ENCODE measurements around the gene KRTAP9-2. TPM values are rescaled to one million over a fixed set of nuclear protein-coding genes. Genes with fewer than 3 reads are reported as not detected.
"Not testable (repeated sequence)": the region's sequence is repeated elsewhere in the genome, so short reads cannot be mapped to it uniquely, and the experiment has no call there.

KRTAP9-2 gene
- total RNA-seq, 1 experiment from 2014 or later: not detected

DNA sequence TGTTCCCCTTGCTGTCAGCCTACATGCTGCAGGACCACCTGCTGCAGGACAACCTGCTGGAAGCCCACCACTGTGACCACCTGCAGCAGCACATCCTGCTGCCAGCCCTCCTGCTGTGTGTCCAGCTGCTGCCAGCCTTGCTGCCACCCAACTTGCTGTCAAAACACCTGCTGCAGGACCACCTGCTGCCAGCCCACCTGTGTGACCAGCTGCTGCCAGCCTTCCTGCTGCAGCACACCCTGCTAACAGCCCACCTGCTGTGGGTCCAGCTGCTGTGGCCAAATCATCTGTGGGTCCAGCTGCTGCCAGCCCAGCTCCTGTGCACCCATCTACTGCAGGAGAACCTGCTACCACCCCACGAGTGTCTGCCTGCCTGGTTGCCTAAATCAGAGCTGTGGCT is 44.9 kb downstream of the KRTAP9-2 start:
- in situ Hi-C loops (cut with HindIII; ENCODE audit: low pct_unique_long_range_greater_than_20kb, low sequenced_read_pairs); DNase-seq (ENCODE audit: low read depth, low spot score): not testable (repeated sequence)

DNA sequence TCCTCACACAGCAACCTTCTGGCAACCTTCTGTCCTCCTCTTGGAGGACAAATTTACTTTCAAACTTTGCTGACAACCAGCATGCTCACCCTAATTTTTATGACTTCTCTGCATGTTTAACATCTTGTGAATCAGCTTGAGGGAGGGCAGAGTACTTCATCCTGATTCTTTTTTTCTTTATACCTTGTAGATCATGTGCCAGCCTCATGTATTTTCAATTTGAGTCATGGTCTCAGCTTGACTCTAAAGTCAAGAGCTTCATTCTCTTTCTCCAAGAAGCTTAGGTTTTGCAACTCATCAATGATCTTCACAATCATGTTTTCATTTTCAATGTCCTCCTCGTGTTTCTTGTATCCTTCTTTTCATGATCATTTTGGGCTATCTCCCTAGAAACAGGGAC is 45.4 kb downstream of the KRTAP9-2 start:
- in situ Hi-C loops (cut with HindIII; ENCODE audit: low pct_unique_long_range_greater_than_20kb, low sequenced_read_pairs): no loop called here
- no peak for DNase-seq (ENCODE audit: low read depth, low spot score)

DNA sequence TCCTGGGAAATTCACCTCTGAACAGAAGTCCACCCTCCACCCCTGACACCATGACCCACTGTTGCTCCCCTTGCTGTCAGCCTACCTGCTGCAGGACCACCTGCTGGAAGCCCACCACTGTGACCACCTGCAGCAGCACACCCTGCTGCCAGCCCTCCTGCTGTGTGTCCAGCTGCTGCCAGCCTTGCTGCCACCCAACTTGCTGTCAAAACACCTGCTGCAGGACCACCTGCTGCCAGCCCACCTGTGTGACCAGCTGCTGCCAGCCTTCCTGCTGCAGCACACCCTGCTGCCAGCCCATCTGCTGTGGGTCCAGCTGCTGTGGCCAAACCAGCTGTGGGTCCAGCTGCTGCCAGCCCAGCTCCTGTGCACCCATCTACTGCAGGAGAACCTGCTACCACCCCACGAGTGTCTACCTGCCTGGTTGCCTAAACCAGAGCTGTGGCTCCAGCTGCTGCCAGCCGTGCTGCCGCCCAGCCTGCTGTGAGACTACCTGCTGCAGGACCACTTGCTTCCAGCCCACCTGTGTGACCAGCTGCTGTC is 49.3 kb downstream of the KRTAP9-2 start, which contains the start of gene KRTAP9-7:
KRTAP9-7 (plus strand) TSS at position 51 of the 543 bp plus-strand sequence; CDS start at position 51, 0 bp downstream.
- DNase-seq (ENCODE audit: low read depth, low spot score); in situ Hi-C loops (cut with HindIII; ENCODE audit: low pct_unique_long_range_greater_than_20kb, low sequenced_read_pairs): not testable (repeated sequence)

Small RNAs within 50 kb of the gene (small RNA-seq; reads per million reads assigned to genes)
- 0 reads per million in 2 experiments for gene KRTAP4-17P

Other genes starting within 250 kb of the KRTAP9-2 start
- gene KRT40, start 242.3 kb upstream of the KRTAP9-2 start, total RNA-seq (2014; rRNA removed; shearing (Covaris generic)): not detected in 2 replicates
- not detected in 2 replicates for gene KRTAP3-3, start 232.5 kb upstream of the KRTAP9-2 start, total RNA-seq (2014; rRNA removed; shearing (Covaris generic))
- gene KRTAP3-2, start 226.7 kb upstream of the KRTAP9-2 start, total RNA-seq (2014; rRNA removed; shearing (Covaris generic)): not detected in 2 replicates
- gene KRTAP3-1, start 217.5 kb upstream of the KRTAP9-2 start, total RNA-seq (2014; rRNA removed; shearing (Covaris generic)): not detected in 2 replicates
- gene KRTAP1-5, start 199.4 kb upstream of the KRTAP9-2 start, total RNA-seq (2014; rRNA removed; shearing (Covaris generic)): not detected in 2 replicates
- gene KRTAP1-4, start 196.5 kb upstream of the KRTAP9-2 start, total RNA-seq (2014; rRNA removed; shearing (Covaris generic)): not detected in 2 replicates
- gene KRTAP1-3, start 191.8 kb upstream of the KRTAP9-2 start, total RNA-seq (2014; rRNA removed; shearing (Covaris generic)): not detected in 2 replicates
- not detected in 2 replicates for gene KRTAP1-1, start 185.2 kb upstream of the KRTAP9-2 start, total RNA-seq (2014; rRNA removed; shearing (Covaris generic))
- not detected in 2 replicates for gene KRTAP2-1, start 179.3 kb upstream of the KRTAP9-2 start, total RNA-seq (2014; rRNA removed; shearing (Covaris generic))
- not detected in 2 replicates for gene KRTAP2-2, start 171.4 kb upstream of the KRTAP9-2 start, total RNA-seq (2014; rRNA removed; shearing (Covaris generic))
- gene KRTAP2-3, start 166.5 kb upstream of the KRTAP9-2 start, total RNA-seq (2014; rRNA removed; shearing (Covaris generic)): not detected in 2 replicates
- gene KRTAP2-4, start 160.8 kb upstream of the KRTAP9-2 start, total RNA-seq (2014; rRNA removed; shearing (Covaris generic)): not detected in 2 replicates
- not detected in 2 replicates for gene KRTAP4-7, start 142.5 kb upstream of the KRTAP9-2 start, total RNA-seq (2014; rRNA removed; shearing (Covaris generic))
- not detected in 2 replicates for gene KRTAP4-8, start 128.5 kb upstream of the KRTAP9-2 start, total RNA-seq (2014; rRNA removed; shearing (Covaris generic))
- not detected in 2 replicates for gene KRTAP4-16, start 124.4 kb upstream of the KRTAP9-2 start, total RNA-seq (2014; rRNA removed; shearing (Covaris generic))
- not detected in 2 replicates for gene KRTAP4-9, start 121.3 kb upstream of the KRTAP9-2 start, total RNA-seq (2014; rRNA removed; shearing (Covaris generic))
- gene KRTAP4-11, start 108.3 kb upstream of the KRTAP9-2 start, total RNA-seq (2014; rRNA removed; shearing (Covaris generic)): not detected in 2 replicates
- gene KRTAP4-12, start 102.5 kb upstream of the KRTAP9-2 start, total RNA-seq (2014; rRNA removed; shearing (Covaris generic)): not detected in 2 replicates
- gene KRTAP4-6, start 86.1 kb upstream of the KRTAP9-2 start, total RNA-seq (2014; rRNA removed; shearing (Covaris generic)): not detected in 2 replicates
- gene KRTAP4-5, start 76.8 kb upstream of the KRTAP9-2 start, total RNA-seq (2014; rRNA removed; shearing (Covaris generic)): not detected in 2 replicates
- not detected in 2 replicates for gene KRTAP4-4, start 65.9 kb upstream of the KRTAP9-2 start, total RNA-seq (2014; rRNA removed; shearing (Covaris generic))
- not detected in 2 replicates for gene KRTAP4-3, start 58.4 kb upstream of the KRTAP9-2 start, total RNA-seq (2014; rRNA removed; shearing (Covaris generic))
- not detected in 2 replicates for gene KRTAP4-2, start 48.4 kb upstream of the KRTAP9-2 start, total RNA-seq (2014; rRNA removed; shearing (Covaris generic))
- not detected in 2 replicates for gene KRTAP4-1, start 41.7 kb upstream of the KRTAP9-2 start, total RNA-seq (2014; rRNA removed; shearing (Covaris generic))
- gene KRTAP9-1, start 36.8 kb upstream of the KRTAP9-2 start, total RNA-seq (2014; rRNA removed; shearing (Covaris generic)): not detected in 2 replicates
- not detected in 2 replicates for gene KRTAP9-3, start 5.8 kb downstream of the KRTAP9-2 start, total RNA-seq (2014; rRNA removed; shearing (Covaris generic))
- gene KRTAP9-8, start 11.4 kb downstream of the KRTAP9-2 start, total RNA-seq (2014; rRNA removed; shearing (Covaris generic)): not detected in 2 replicates
- not detected in 2 replicates for gene KRTAP9-4, start 23.0 kb downstream of the KRTAP9-2 start, total RNA-seq (2014; rRNA removed; shearing (Covaris generic))
- not detected in 2 replicates for gene KRTAP9-9, start 28.7 kb downstream of the KRTAP9-2 start, total RNA-seq (2014; rRNA removed; shearing (Covaris generic))
- gene KRTAP9-6, start 38.7 kb downstream of the KRTAP9-2 start, total RNA-seq (2014; rRNA removed; shearing (Covaris generic)): not detected in 2 replicates
- not detected in 2 replicates for gene KRTAP9-7, start 49.0 kb downstream of the KRTAP9-2 start, total RNA-seq (2014; rRNA removed; shearing (Covaris generic))
- gene KRTAP29-1, start 76.2 kb downstream of the KRTAP9-2 start, total RNA-seq (2014; rRNA removed; shearing (Covaris generic)): not detected in 2 replicates
- gene KRTAP16-1, start 82.7 kb downstream of the KRTAP9-2 start, total RNA-seq (2014; rRNA removed; shearing (Covaris generic)): not detected in 2 replicates
- not detected in 2 replicates for gene KRTAP17-1, start 89.1 kb downstream of the KRTAP9-2 start, total RNA-seq (2014; rRNA removed; shearing (Covaris generic))
- gene KRT33A, start 124.2 kb downstream of the KRTAP9-2 start, total RNA-seq (2014; rRNA removed; shearing (Covaris generic)): not detected in 2 replicates
- not detected in 2 replicates for gene KRT33B, start 143.2 kb downstream of the KRTAP9-2 start, total RNA-seq (2014; rRNA removed; shearing (Covaris generic))
- not detected in 2 replicates for gene KRT34, start 155.7 kb downstream of the KRTAP9-2 start, total RNA-seq (2014; rRNA removed; shearing (Covaris generic))
- gene KRT31, start 171.0 kb downstream of the KRTAP9-2 start, total RNA-seq (2014; rRNA removed; shearing (Covaris generic)): not detected in 2 replicates
- gene KRT37, start 197.9 kb downstream of the KRTAP9-2 start, total RNA-seq (2014; rRNA removed; shearing (Covaris generic)): not detected in 2 replicates
- not detected in 2 replicates for gene KRT38, start 214.3 kb downstream of the KRTAP9-2 start, total RNA-seq (2014; rRNA removed; shearing (Covaris generic))
- gene KRT32, start 240.7 kb downstream of the KRTAP9-2 start, total RNA-seq (2014; rRNA removed; shearing (Covaris generic)): not detected in 2 replicates